Stimulated activated CD4-positive, alpha-beta T cell treated with anti-CD3 and anti-CD28 coated beads, Interleukin-4, amount 100 ng/mL, for 4 hours (primary cell): ENCODE data around the gene SNAP23.
"Not testable (repeated sequence)": the region's sequence is repeated elsewhere in the genome, so short reads cannot be mapped to it uniquely, and the experiment has no call there.

ENCODE experiments used
- DNase-seq, 2 experiments: peaks; one replicate each; pipeline ENCODE4 v3.0.0-alpha.2; 2020

The SNAP23 gene

DNA sequence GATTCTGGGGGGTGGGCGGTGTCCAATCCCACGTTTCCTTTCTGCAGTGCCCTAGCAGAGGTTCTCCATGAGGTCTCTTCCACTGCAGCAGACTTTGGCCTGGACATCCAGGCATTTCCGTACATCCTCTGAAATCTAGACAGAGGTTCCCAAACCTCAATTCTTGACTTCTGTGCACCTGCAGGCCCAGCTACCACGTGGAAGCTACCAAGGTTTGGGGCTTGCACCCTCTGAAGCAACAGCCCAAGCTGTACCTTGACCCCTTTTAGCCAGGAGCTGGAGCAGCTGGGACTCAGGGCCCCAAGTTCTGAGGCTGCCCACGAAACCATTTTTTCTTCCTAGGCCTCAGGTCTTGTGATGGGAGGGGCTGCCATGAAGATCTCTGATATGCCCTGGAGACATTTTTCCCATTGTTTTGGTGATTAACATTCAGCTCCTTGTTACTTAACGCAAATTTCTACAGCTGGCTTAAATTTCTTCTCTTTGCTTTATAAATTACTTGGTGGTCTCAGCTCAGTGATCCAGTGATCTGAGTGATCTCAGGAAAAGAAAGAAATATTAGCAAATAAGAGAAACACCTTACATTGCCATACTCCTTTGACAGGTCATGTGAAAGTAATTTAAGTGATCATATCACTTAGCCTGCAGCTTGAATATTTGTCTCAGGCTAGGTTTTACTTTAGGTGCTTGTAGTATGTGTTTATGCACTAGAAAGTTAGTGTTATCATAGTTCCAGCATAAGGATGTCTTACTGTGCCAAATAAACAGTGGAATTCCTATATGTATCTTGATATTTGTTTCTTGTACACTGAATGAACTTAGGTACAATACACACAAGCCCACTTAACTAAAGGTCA, 3.0 kb downstream of the SNAP23 start:
- DNase-seq = no peak

DNA sequence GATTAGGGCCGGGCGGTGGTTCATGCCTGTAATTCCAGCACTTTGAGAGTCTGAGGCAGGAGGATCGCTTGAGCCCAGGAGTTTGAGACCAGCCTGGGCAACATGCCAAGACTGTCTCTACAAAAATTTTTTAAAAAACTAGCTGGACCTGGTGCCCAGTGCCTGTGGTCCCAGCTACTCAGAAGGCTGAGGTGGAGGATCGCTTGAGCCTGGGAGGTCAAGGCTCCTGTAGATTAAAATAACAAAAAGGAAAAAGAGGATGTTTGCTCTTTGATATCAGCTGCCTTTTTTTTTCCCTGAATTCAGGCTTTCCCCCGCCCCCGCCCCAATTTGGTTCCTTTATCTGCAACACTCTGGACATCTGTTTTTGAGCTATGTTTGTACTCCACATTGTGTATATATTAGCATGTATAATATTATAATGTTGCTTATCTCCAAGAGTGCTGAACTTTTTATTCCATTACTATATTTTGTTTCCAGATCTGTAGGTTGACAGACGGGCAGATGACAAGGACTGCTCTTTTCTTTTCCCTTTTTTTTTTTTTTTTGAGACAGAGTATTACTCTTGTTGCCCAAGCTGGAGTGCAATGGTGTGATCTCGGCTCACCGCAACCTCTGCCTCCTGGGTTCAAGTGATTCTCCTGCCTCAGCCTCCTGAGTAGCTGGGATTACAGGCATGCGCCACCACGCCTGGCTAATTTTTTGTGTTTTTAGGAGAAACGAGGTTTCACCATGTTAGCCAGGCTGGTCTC, 4.6 kb downstream of the SNAP23 start:
- no peak for DNase-seq

DNA sequence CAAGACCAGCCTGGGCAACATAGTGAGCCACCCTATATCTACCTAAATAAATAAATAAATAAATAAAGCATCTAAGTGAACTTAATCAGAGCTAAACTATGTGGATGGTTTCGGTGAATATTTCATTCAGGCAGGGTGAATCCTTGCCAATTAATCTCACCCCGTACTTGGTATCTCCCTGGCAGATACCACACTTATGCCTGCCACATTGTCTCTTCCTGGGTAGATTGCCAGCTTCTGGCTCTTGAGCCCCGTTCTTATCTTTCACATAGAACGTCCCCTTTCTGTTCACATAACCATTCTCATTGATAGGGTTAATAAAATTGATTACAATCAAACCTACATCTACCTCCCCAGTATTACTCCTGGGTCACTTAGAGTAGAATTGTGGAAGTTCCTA, 7.0 kb downstream of the SNAP23 start:
- DNase-seq = no peak

DNA sequence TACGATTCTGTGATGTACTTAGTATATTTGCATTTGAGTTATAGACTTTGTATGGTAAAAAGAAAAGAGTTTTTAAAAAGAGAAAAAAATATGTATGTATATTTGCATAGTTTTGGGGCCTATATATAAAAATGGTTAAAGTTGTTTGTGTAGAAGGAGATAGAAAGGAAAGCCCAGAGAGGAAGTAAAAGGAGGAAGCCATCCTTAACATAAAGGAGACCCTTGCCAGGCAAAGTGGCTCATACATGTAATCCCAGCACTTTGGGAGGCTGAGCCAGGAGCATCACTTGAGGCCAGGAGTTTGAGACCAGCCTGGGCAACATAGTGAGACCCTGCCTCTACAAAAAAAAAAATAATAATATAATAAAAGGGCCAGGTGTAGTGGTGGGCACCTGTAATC, 8.4 kb downstream of the SNAP23 start:
- DNase-seq = no peak

DNA sequence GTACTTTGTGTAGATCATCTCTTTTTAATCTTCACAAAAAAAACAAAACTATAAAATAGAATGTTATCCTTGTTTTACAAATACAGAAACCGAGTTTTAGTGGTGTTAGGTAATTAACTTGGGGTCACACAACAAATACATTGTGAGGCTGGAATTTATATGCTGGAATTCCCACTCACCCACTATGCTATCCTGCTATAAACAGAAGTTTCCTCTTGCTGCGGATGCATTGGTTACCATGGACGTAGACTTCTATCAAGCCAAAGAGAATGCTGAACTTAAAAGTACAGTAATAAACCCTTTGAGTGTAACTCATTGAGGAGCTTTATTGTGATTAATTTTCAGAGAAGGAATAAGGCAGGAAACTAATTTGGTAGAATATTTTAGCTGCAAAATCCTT, 9.2 kb downstream of the SNAP23 start:
- DNase-seq = no peak

DNA sequence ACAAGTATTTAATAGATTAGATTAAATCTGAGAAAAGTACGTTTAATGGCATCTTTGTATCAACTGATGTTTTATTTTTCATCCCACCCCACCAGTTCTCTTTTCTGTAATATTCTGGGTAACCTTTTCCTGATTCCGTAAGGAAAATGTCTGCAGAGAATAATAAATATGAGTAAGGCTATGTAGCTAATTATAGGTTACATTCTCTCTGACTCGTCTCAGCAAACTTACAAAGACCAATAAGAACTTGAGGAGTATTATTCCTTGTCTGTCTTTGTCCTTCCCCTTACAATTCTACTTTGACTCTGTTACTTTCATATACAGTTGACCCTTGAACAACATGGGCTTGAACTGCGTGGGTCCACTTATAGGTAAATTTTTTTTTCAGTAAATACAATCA, 12.1 kb downstream of the SNAP23 start:
- DNase-seq = no peak

DNA sequence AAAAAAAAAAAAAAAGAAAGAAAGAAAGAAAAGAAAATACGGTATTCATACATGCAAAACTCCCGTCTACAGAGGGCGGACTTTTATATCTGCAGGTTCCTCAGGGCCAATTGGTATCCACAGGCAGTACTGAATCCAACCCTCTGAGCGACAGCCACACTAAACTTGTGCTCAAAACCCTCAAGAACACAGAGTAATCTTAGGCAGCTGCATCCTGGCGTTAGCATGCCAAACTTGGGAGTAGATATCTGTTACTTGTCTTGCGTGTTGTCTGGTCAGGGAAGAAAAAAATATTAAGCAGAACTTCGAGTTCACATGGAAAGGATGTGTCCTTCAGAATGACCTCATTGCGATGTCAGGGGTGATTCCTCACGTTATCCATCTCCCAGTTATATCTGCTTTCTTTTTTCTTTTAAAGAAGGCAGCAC, 12.8 kb downstream of the SNAP23 start:
- no peak for DNase-seq

DNA sequence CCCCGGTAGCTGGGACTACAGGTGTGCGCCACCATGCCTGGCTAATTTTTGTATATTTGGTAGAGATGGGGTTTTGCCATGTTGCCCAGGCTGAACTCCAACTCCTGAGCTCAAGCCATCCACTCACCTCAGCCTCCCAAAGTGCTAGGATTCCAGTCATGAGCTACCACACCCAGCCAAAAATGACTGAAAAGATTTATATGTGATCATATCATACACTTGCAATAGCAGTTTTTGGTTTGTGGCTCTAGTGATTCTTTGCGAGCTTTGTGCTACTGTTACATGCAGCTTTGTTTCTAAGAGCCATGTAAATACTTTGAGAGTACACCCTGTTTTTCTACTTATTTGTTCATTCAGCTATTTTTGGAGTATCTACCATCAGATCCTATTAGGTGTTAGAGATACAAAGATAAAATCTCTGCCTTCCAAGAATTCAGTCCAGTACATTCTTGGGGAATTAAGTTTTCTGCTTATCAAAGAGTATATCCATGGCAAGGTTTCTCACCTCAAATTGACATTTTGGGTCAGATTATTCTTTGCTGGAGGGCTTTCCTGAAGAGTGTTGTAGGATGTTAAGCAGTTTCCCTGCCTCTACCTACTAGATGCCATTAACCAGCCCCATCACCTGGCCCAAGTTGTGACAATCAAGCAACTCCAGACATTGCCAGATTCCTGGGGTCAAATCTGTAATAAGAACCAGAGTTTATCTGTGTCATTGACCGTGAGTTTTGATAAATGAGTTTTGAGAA, 15.0 kb downstream of the SNAP23 start:
- DNase-seq = no peak

DNA sequence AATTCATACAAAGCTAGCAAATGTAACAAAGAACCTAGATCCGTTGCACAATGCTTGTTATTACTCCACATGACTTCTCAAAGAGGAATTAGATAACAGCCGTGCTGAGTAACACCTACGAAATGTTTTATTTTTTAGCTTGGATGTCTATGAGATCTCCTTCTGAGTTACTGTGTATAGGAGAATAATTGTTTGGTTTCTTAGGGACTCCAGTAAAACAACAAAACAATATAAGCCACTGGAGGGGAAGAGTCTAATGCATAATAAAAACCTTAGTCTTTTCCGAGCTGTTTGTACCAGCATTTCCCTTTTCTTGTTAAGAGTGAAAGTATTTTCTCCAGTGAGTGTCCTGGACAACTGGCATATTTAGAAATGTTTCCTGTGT, 15.6 kb downstream of the SNAP23 start:
- no peak for DNase-seq

DNA sequence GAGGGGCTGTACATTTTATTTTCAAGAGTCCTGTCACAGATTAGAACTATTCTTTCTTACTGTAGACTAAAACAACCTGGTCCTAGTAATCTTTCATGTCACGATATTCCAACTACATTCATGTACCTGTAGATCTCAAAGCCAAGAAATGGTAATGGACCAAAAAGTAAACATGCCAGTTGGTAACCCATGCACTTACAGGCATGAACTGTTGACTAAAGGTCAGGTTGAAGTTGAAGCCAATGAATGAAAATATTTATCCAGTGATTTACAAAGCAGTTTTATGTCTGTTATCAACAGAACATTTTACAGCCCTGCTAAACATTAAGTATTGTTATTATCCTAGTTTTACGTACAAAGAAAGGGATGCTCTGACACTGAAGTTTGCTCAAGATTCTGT, 27.9 kb downstream of the SNAP23 start:
- DNase-seq = no peak

DNA sequence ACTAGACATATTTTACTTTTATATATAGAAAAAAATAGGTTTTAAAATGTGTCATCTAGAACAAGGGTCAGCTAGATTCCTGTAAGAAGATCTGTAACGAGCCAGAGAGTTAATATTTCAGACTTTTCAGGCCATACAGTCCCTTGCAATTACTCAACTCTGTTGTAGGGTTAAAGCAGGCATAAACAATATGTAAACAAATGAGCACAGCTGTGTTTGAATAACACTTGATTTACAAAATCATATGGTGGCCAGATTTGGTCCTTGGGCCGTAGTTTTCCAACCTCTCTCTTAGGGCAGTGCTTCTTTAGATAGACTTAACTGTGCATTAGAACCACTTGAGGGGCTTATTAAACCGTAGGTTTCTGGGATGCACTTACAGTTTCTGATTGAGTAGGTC, 33.5 kb downstream of the SNAP23 start:
- DNase-seq = no peak

DNA sequence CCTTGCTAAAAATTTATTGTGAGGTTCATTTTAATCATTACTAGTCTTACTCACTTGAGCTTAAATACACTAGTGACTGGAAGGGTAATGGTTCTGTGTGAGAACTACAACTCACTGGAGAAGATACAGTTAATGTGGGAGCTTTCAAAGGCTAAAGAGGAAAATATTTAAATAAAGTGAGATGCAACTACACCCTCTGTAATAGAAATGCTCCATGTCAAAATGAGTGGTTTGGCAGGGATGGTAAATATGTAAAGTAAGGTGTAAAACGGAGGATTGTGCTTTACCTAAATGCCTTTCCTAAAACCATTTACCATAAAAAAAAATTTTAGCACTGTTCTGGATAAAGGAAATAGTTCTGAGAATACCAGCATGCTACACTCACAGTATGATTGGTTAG, 37.8 kb downstream of the SNAP23 start:
- no peak for DNase-seq

DNA sequence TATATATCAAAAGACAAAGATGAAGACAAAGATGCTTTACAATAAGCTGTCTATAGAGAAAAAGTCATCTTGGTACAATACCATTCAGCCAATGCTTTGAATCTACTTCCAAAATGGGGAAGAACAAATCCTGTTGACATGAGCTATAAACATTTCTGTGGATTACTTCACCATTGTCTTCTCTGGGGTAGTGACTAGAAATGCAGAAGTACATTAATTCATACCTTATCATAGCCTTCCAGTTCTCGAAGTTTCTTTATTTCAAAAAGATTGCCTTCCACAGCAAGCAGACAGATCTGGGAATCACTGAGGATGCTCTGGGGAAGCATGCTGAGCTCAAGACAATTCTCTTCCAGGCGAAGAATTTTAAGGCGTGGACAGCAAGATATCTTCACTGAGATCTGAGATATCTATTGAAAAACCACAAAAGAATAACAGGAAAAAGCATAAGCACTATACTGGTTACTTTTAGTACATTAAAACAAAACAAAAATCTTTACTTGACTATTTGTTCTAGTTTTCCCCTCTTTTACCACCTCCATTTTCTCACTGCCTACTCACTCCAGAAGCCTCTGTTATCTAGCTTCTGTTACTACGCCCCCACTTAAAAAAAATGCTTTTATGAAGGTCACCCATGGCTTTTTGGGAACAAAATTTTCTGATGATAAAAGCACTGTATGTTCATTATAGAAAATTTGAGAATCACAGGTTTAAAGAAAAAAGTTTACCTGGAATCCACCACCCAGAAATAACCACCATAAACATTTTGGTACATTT, 49.6 kb downstream of the SNAP23 start:
- no peak for DNase-seq

DNA sequence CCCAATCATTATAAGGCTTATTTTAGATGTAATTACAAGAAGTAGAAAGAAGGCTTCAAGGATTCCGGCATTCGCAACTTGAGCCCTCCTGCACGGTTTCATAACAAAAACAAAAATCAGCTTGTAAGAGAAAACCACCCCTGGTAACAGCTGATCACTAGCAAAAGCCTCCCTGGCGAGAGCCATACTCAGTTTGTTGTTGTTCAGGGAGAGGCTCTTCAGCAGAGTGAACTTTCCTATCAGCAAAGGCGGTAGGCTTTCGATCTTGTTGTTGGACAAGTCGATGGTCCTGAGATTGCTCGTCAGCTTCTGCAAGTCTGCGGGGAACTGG, 52.4 kb downstream of the SNAP23 start:
- no peak for DNase-seq

DNA sequence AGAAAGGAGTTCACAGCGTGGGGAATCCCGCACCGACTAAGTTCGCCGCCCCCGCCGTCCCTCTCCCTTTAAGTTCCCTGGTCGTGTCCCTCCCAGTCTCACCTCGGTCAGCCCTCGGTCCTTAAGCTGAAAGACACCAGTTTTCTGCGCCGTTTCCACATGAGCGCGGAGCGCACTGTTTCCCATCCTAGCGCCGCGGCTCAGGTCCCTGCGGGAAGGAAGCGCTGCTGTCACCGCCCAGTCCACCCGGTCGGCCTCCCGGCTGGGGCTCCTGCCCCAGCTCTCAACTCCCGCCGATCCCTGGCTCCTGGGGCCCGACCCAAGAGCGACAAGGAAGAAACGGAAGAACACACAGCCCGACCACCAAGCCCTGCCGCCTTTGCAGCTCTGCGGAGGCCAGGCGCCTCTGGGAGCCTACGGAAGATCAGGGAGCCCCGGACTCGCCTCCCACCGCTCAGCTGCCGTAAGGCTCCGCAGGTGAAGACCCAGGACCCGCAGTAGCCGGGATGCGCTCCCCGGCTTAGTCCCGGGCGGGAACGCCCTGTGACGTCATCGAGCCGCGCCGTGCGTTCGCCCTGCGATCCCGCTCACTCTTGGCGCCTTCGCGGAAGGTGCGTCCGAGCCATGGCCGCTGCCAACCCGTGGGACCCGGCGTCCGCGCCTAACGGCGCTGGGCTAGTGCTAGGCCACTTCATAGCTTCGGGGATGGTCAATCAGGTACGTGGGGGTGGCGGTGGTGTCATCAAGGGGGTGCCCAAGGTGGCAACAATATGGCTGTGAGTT, 53.0 kb downstream of the SNAP23 start, which contains the start of the genes HAUS2 and LRRC57:
Gene HAUS2, plus strand, starts transcription at position 590 of the 783 bp plus-strand sequence. Its CDS starts 35 bp downstream, at position 625.
Gene LRRC57, minus strand, starts transcription at position 545 of the 783 bp plus-strand sequence. Its CDS starts 359 bp downstream, at position 186.
- DNase-seq = peak; percentile 83 to 89

DNA sequence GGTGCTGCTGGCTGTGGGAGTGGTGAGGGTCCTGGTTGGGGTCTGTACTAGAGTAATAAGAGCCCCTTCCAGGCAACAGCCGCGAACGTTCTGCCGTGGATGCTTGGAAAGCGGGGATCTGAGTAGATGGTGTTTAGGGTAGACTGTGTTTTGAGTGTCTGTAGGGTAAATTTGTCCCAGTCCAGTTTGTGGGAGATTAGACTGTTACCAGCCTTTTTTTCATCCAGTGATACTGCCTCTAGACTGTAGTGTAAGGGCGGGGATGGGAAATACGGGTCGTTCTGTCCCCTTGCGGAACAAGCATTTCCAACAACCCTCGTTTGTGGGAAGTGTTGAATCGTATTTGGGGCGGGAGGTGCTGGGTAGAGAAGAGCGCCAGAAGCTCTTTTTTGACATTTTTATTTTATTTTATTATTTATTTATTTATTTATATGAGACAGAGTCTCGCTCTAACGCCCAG, 53.6 kb downstream of the SNAP23 start:
- no peak for DNase-seq

DNA sequence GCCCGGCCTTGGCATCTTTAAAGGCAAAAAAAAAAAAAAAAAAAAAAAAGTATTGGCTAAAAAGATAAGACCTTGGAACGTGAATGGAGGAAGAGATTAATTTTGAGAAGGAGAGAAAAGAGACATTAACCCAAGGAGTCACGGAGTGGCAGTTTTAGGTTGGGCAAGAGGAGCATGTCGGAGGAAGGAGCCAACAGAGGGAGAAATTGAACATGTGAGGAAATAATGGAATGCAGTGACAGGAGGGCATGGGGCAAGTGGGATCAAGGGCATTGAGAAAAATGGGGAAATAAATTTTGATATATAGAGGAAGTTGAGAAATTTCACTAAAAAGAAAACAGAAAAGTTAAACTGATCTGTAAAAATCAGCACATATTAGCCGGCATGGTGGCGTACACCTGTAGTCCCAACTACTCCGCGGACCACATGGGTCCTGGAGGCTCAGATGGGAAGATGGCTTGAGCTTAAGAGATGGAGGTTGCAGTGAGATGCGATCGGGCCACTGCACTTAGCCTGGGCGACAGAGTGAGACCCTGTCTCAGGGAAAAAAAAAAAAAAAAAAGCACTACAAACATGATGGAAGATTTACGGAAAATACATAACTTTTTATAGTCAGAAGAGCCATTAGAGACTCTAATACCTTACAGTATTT, 54.4 kb downstream of the SNAP23 start:
- DNase-seq = no peak

DNA sequence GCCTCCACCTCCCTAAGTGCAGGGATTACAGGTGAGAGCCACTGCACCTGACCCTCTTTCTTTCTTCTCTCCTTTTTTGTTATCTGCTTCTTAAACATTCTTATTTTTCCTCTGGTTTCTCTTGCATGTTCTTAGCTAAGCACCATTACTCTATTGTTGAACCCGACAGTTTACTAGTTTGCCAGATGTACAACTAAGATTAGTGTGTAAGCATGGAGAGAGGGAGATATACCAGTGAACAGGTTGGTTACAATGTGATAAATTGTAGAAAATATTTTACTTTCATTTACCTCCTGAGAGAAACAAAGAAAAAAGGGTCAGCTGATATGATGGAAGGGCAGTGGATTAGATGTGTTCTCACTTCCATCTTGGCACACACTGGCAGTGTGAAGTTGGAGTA, 58.1 kb downstream of the SNAP23 start:
- DNase-seq = no peak

DNA sequence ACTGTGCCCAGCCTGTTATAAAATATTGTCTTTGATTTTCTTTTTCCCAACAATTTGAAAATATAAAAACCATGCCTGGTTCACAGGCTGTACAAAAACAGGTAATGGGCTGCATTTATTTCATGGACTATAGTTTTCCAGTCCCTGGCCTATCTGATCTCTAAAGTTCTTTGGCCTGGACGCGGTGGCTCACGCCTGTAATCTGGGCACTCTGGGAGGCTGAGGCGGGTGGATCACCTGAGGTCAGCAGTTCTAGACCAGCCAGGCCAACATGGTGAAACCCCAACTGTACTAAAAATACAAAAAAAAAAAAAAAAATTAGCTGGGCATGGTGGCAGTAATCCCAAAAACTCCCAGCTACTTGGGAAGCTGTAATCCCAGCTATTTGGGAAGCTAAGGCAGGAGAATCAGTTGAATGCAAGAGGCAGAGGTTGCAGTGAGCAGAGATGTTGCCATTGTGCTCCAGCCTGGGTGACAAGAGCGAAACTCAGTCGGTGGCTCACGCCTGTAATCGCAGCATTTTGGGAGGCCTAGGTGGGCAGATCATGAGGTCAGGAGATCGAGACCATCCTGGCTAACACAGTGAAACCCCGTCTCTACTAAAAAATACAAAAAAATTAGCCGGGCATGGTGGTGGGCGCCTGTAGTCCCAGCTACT, 61.2 kb downstream of the SNAP23 start:
- not testable (repeated sequence) for DNase-seq

DNA sequence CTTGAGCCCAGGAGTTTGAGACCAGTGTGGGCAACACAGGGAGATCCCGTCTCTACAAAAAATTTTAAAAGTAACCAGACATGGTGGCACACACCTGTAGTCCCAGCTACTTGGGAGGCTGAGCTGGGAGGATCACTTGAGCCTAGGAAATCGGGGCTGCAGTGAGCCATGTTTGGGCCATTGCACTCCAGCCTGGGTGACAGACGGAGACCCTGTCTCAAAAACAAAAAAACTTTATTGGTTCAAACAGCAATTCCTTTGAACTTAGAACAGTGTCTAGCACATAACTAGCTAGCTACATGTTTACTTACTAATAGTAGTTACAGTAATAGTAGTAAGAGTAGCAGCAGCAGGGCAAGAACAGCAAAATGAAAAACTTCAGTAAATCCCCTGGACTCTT, 63.3 kb downstream of the SNAP23 start:
- no peak for DNase-seq
